BJ (cell line): ENCODE data around the gene FHIP1B. TPM values are rescaled to one million over a fixed set of nuclear protein-coding genes. Genes with fewer than 3 reads are reported as not detected.
A peak's percentile ranks its signal among the peaks of the same experiment; 100 is the strongest.

Experiments used
- CTCF ChIA-PET: fragments of 350-600 bp; formaldehyde crosslinking; extraction: SDS; loops from one replicate; lab custom pipeline; 2021; ENCODE audit warnings: antibody characterized with exemption, inconsistent platforms; lab: Yijun Ruan, JAX
- POLR2A ChIA-PET: fragments of 300-600 bp; sonication (Branson Sonifier 250); formaldehyde crosslinking; extraction: SDS; loops from one replicate; lab custom pipeline; 2021; ENCODE audit warnings: antibody characterized with exemption; lab: Charles Lee
- DNase-seq: peaks from one replicate; pipeline ENCODE4 v3.0.0-alpha.2; 2011; ENCODE audit warnings: low read depth
- H3K27me3 ChIP-seq: 2 replicates; pipeline ENCODE4 v1.6.0; 2011; ENCODE audit warnings: low read length; ENCODE audit not compliant: control insufficient read depth, insufficient read depth
- H3K36me3 ChIP-seq: 2 replicates; pipeline ENCODE4 v1.5.1; 2011; ENCODE audit warnings: low read length; ENCODE audit not compliant: control insufficient read depth, insufficient read depth
- H3K4me3 ChIP-seq: 2 replicates; pipeline ENCODE4 v1.5.1; 2011; ENCODE audit warnings: low read depth, mild to moderate bottlenecking, control low read depth, low read length
- CTCF ChIP-seq: IDR thresholded peaks from 2 replicates; pipeline ENCODE4 v1.5.1; 2011; ENCODE audit warnings: low read depth, mild to moderate bottlenecking, control low read depth, inconsistent platforms, low read length, moderate library complexity; ENCODE audit not compliant: insufficient read depth
- polyA plus RNA-seq: library from polyadenylated mRNA; depleted of rRNA; stranded (reverse); fragments of >200 nt; gene quantifications from 2 replicates; pipeline ENCODE4 v1.2.3, GENCODE V29; 2011

FHIP1B gene
- polyA plus RNA-seq, 1 experiment: 30.6 TPM

GRCh38 chr11:6225896-6226295, 8.5 kb downstream of the FHIP1B start:
- ChIA-PET CTCF (interaction anchor here (1.8 kb wide), 1 partner anchor 25 kb away, joined by 7 read pairs; no protein-coding TSS in a partner anchor), POLR2A (interaction anchor here (0.6 kb wide), 1 partner anchor 15 kb away, joined by 3 read pairs; no protein-coding TSS in a partner anchor)
- no peak for DNase-seq
- no peaks in the 10 kb centered on the region for H3K27me3 ChIP-seq
- H3K4me3 ChIP-seq: no peak overlapping the region
- H3K36me3 ChIP-seq: peaks cover 13% of the 10 kb centered on the region
- TF ChIP-seq CTCF: no peak

GRCh38 chr11:6225024-6225423, 9.4 kb downstream of the FHIP1B start:
- no peak for TF ChIP-seq CTCF
- no peak for DNase-seq
- Histone ChIP-seq H3K4me3 (no peak overlapping the region), H3K27me3 (no peaks in the 10 kb centered on the region), H3K36me3 (peaks cover 13% of the 10 kb centered on the region)
- CTCF ChIA-PET: interaction anchor here (1.5 to 1.8 kb wide), 2 partner anchors 26 to 138 kb away, joined by 3 to 7 read pairs; no protein-coding TSS in a partner anchor
- POLR2A ChIA-PET: no interaction called here

- DNase-seq: no peak
- ChIA-PET POLR2A (no interaction called here), CTCF (interaction anchor here (1.5 to 1.8 kb wide), 2 partner anchors 27 to 138 kb away, joined by 3 to 7 read pairs; no protein-coding TSS in a partner anchor)
- H3K27me3 ChIP-seq: no peaks in the 10 kb centered on the region
- H3K36me3 ChIP-seq: peaks cover 13% of the 10 kb centered on the region
- H3K4me3 ChIP-seq: no peak overlapping the region
- TF ChIP-seq CTCF: no peak
Measured at GRCh38 chr11:6224421-6224820, 10.0 kb downstream of the FHIP1B start.

GRCh38 chr11:6223854-6224253, 10.6 kb downstream of the FHIP1B start:
- CTCF ChIA-PET: interaction anchor here (1.5 to 1.8 kb wide), 2 partner anchors 28 to 139 kb away, joined by 3 to 7 read pairs; no protein-coding TSS in a partner anchor
- TF ChIP-seq CTCF: no peak
- peaks cover 13% of the 10 kb centered on the region for H3K36me3 ChIP-seq

GRCh38 chr11:6219359-6219758, 15.1 kb downstream of the FHIP1B start:
- no peaks in the 10 kb centered on the region for H3K27me3 ChIP-seq
- peaks cover 22% of the 10 kb centered on the region for H3K36me3 ChIP-seq
- DNase-seq: peak; percentile 76
- CTCF ChIA-PET: interaction anchor here (0.8 kb wide), 1 partner anchor 143 kb away, joined by 3 read pairs; no protein-coding TSS in a partner anchor
- no peak overlapping the region for H3K4me3 ChIP-seq
- POLR2A ChIA-PET: no interaction called here
- no peak for TF ChIP-seq CTCF

More at GRCh38 chr11:6223854-6224253, 10.6 kb downstream of the FHIP1B start:
- POLR2A ChIA-PET: no interaction called here
- no peaks in the 10 kb centered on the region for H3K27me3 ChIP-seq
- no peak for DNase-seq
- no peak overlapping the region for H3K4me3 ChIP-seq
